Activated B cell treated with CpG ODN at 0.5 μM for 24 hours (primary cell): ENCODE results near the gene SLC15A4. TPM values are rescaled to one million over a fixed set of nuclear protein-coding genes. Genes with fewer than 3 reads are reported as not detected.

Experiments
- ATAC-seq: fragments of 200-7000 bp; cut with Tn5 transposase; one replicate; pipeline ENCODE4 v1.10.0; 2021; ENCODE audit warnings: low read depth, mild to moderate bottlenecking, moderate library complexity
- CTCF ChIA-PET: fragments of 350-600 bp; sonication (Branson Sonifier 250); formaldehyde crosslinking; loops from one replicate; lab custom pipeline; 2021; ENCODE audit warnings: antibody characterized with exemption; lab: Charles Lee
- POLR2A ChIA-PET: fragments of 350-600 bp; sonication (Branson Sonifier 250); formaldehyde crosslinking; loops from one replicate; lab custom pipeline; 2021; ENCODE audit warnings: antibody characterized with exemption; lab: Charles Lee
- DNase-seq: peaks from one replicate; pipeline ENCODE4 v3.0.0; 2022
- H3K27ac Mint-ChIP-seq: one replicate; pipeline ENCODE4 v1.8.0; 2020; ENCODE audit warnings: mixed read lengths
- H3K27me3 Mint-ChIP-seq: one replicate; pipeline ENCODE4 v1.8.0; 2021; ENCODE audit warnings: mixed read lengths
- H3K36me3 Mint-ChIP-seq: one replicate; pipeline ENCODE4 v1.8.0; 2021; ENCODE audit warnings: low read depth, mixed read lengths
- H3K4me1 Mint-ChIP-seq: one replicate; pipeline ENCODE4 v1.8.0; 2021; ENCODE audit warnings: mixed read lengths
- H3K4me3 Mint-ChIP-seq: one replicate; pipeline ENCODE4 v1.8.0; 2020; ENCODE audit warnings: mild to moderate bottlenecking, mixed read lengths
- H3K9me3 Mint-ChIP-seq: one replicate; pipeline ENCODE4 v1.8.0; 2020; ENCODE audit warnings: mixed read lengths
- intact Hi-C: fragments of 100-400 bp; cut with micrococcal nuclease; formaldehyde crosslinking; loops from one replicate; pipeline ENCODE4 v1.15.1; 2024
- total RNA-seq: library from RNA; stranded (reverse); gene quantifications from 2 replicates; pipeline ENCODE4 v1.2.3, GENCODE V29; 2022
- TF ChIP-seq, protein P1 (sequence below): fragments of 200-600 bp; IDR thresholded peaks from one replicate; pipeline ENCODE4 v1.8.0; 2022; ENCODE audit warnings: antibody characterized with exemption, mild to moderate bottlenecking

Gene SLC15A4
- total RNA-seq, 1 donor from 2014 or later: 54.0 TPM

DNA sequence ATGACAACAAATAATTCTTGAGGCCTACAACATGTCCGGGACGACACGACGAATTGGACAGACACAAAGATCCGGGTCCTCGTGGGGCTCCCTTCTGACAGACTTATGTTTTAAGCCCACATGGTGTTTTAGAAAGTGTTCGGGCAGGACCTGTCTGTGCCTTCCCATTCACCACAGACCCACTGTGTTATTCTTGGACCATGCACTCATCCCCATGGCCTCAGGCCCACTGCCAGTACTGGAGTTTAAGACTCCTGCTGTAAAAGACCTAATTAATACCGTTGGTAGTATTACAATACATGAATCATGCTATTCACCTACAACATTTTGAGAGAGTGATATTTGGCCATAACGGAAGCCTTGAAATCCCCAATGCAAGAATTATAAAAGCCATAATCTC, 20.0 kb downstream of the SLC15A4 start:
- H3K4me1 Mint-ChIP-seq: peaks cover 60% of the 10 kb centered on the region
- no peaks in the 10 kb centered on the region for H3K9me3 Mint-ChIP-seq
- H3K4me3 Mint-ChIP-seq: no peak overlapping the region
- no peak overlapping the region for H3K27ac Mint-ChIP-seq
- H3K36me3 Mint-ChIP-seq: peaks cover 88% of the 10 kb centered on the region
- ATAC-seq: no peak
- POLR2A ChIA-PET: interaction anchor here (0.8 kb wide), 1 partner anchor 17 kb away, joined by 3 read pairs; no protein-coding TSS in a partner anchor
- CTCF ChIA-PET: no interaction called here
- no peak for DNase-seq
- intact Hi-C loops: no loop called here
- TF ChIP-seq, protein P1, sequence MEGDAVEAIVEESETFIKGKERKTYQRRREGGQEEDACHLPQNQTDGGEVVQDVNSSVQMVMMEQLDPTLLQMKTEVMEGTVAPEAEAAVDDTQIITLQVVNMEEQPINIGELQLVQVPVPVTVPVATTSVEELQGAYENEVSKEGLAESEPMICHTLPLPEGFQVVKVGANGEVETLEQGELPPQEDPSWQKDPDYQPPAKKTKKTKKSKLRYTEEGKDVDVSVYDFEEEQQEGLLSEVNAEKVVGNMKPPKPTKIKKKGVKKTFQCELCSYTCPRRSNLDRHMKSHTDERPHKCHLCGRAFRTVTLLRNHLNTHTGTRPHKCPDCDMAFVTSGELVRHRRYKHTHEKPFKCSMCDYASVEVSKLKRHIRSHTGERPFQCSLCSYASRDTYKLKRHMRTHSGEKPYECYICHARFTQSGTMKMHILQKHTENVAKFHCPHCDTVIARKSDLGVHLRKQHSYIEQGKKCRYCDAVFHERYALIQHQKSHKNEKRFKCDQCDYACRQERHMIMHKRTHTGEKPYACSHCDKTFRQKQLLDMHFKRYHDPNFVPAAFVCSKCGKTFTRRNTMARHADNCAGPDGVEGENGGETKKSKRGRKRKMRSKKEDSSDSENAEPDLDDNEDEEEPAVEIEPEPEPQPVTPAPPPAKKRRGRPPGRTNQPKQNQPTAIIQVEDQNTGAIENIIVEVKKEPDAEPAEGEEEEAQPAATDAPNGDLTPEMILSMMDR: no peak
- H3K27me3 Mint-ChIP-seq: no peaks in the 10 kb centered on the region

- no peaks in the 10 kb centered on the region for H3K27me3 Mint-ChIP-seq
- H3K4me1 Mint-ChIP-seq: peaks cover 67% of the 10 kb centered on the region
- ATAC-seq (no peak), DNase-seq (no peak)
- TF ChIP-seq, protein P1: no peak
- H3K4me3 Mint-ChIP-seq: no peak overlapping the region
- ChIA-PET CTCF (no interaction called here), POLR2A (interaction anchor here (1.8 kb wide), 1 partner anchor 27 kb away, joined by 6 read pairs; no protein-coding TSS in a partner anchor)
- peaks cover 87% of the 10 kb centered on the region for H3K36me3 Mint-ChIP-seq
- peak overlapping the region; percentile 22 for H3K27ac Mint-ChIP-seq
- intact Hi-C loops: loop anchor here (1.0 kb wide), 1 partner anchor 8 kb away; no protein-coding TSS in a partner anchor
- H3K9me3 Mint-ChIP-seq: no peaks in the 10 kb centered on the region
Observed at GRCh38 chr12:128802756-128803155, 21.0 kb downstream of the SLC15A4 start.

GRCh38 chr12:128801879-128802391, 21.8 kb downstream of the SLC15A4 start:
- peak overlapping the region; percentile 22 for H3K27ac Mint-ChIP-seq
- POLR2A ChIA-PET: interaction anchor here (0.8 to 1.8 kb wide), 2 partner anchors 20 to 28 kb away, joined by 4 to 6 read pairs; no protein-coding TSS in a partner anchor
- no peaks in the 10 kb centered on the region for H3K9me3 Mint-ChIP-seq
- CTCF ChIA-PET: interaction anchor here (0.8 kb wide), 1 partner anchor 12 kb away, joined by 4 read pairs; no protein-coding TSS in a partner anchor
- no peak for DNase-seq
- no peaks in the 10 kb centered on the region for H3K27me3 Mint-ChIP-seq
- ATAC-seq: peak; percentile 46
- TF ChIP-seq, protein P1: no peak
- peak overlapping the region; percentile 11 for H3K4me3 Mint-ChIP-seq
- peaks cover 75% of the 10 kb centered on the region for H3K4me1 Mint-ChIP-seq
- H3K36me3 Mint-ChIP-seq: peaks cover 86% of the 10 kb centered on the region
- intact Hi-C loops: loop anchor here (1.0 kb wide), 1 partner anchor 8 kb away; no protein-coding TSS in a partner anchor

GRCh38 chr12:128800606-128801005, 23.2 kb downstream of the SLC15A4 start:
- ATAC-seq: no peak
- Mint-ChIP-seq H3K36me3 (peaks cover 84% of the 10 kb centered on the region), H3K4me3 (no peak overlapping the region), H3K4me1 (peaks cover 84% of the 10 kb centered on the region), H3K27me3 (no peaks in the 10 kb centered on the region), H3K27ac (no peak overlapping the region), H3K9me3 (no peaks in the 10 kb centered on the region)
- intact Hi-C loops: no loop called here
- no peak for DNase-seq
- ChIA-PET POLR2A (no interaction called here), CTCF (interaction anchor here (0.9 kb wide), 1 partner anchor 10 kb away, joined by 3 read pairs; no protein-coding TSS in a partner anchor)
- TF ChIP-seq, protein P1: no peak

DNA sequence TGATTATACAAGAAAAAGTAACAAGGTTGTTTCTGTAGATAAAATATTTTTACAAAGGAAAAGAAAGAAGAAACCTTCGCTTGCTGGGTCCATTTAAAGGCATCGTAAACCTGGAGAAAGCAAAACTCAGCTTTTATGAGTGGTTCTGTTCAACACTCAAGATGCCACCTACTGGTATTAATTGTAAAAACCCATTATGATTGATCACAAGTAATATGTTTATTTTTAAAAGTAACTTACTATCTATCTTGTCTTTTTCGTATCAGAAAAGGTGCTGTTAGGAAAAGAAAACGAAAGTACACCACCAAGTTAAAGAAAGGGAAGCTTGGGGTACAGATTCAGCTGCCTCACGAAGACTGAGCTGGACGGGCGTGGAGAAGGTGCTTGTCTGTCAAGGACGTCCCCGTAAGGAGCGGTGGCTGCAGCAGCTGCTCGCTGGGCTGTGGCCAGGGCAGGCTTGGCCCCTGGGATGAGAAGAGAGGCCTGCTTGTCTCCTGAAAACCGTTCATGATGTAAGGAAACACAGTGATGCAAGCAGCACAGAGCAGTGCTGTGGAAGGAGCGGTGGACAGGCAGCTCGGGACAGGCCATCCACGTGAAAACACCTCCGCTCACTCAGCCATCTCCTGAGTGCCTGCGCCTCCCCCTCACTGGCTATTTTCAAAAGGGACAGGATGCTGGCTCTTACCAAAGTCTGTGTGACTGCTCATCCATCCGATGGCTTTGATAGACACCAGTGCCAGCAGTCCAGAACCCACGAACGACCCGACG, 25.0 kb downstream of the SLC15A4 start:
- DNase-seq (no peak), ATAC-seq (no peak)
- CTCF ChIA-PET: interaction anchor here (1.4 to 4.3 kb wide), 7 partner anchors 9 to 31 kb away, joined by 5 to 32 read pairs (median 15); no protein-coding TSS in a partner anchor
- Mint-ChIP-seq H3K9me3 (no peaks in the 10 kb centered on the region), H3K4me3 (peak overlapping the region; percentile 77), H3K36me3 (peaks cover 88% of the 10 kb centered on the region), H3K27ac (peak overlapping the region; percentile 94), H3K27me3 (no peaks in the 10 kb centered on the region), H3K4me1 (peaks cover 90% of the 10 kb centered on the region)
- intact Hi-C loops: loop anchor here (1.0 to 5.0 kb wide), 4 partner anchors 7 to 156 kb away; no protein-coding TSS in a partner anchor
- TF ChIP-seq, protein P1: no peak
- POLR2A ChIA-PET: interaction anchor here (0.8 to 7.3 kb wide), 7 partner anchors 12 to 32 kb away, joined by 3 to 86 read pairs (median 56); partner anchors contain the start of gene SLC15A4
